ENCODE measurements around the gene KRTAP2-4.

GRCh38 chr17:41061964-41062363 is 3.7 kb downstream of the KRTAP2-4 start:
- TF ChIP-seq, protein P1, sequence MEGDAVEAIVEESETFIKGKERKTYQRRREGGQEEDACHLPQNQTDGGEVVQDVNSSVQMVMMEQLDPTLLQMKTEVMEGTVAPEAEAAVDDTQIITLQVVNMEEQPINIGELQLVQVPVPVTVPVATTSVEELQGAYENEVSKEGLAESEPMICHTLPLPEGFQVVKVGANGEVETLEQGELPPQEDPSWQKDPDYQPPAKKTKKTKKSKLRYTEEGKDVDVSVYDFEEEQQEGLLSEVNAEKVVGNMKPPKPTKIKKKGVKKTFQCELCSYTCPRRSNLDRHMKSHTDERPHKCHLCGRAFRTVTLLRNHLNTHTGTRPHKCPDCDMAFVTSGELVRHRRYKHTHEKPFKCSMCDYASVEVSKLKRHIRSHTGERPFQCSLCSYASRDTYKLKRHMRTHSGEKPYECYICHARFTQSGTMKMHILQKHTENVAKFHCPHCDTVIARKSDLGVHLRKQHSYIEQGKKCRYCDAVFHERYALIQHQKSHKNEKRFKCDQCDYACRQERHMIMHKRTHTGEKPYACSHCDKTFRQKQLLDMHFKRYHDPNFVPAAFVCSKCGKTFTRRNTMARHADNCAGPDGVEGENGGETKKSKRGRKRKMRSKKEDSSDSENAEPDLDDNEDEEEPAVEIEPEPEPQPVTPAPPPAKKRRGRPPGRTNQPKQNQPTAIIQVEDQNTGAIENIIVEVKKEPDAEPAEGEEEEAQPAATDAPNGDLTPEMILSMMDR (IDR thresholded peaks at IDR 0.05; ENCODE audit: low read depth, low read length, poor library complexity, severe bottlenecking) = no peak
- no peak for TF ChIP-seq EZH2phosphoT487 (IDR thresholded peaks at IDR 0.05; ENCODE audit: borderline replicate concordance, low read length)
